Measurements from ENCODE around the gene ANKRD6. TPM values are rescaled to one million over a fixed set of nuclear protein-coding genes. Genes with fewer than 3 reads are reported as not detected.

Gene ANKRD6
- polyA plus RNA-seq, 1 donor from 2014 or later, result 6.6 TPM

DNA sequence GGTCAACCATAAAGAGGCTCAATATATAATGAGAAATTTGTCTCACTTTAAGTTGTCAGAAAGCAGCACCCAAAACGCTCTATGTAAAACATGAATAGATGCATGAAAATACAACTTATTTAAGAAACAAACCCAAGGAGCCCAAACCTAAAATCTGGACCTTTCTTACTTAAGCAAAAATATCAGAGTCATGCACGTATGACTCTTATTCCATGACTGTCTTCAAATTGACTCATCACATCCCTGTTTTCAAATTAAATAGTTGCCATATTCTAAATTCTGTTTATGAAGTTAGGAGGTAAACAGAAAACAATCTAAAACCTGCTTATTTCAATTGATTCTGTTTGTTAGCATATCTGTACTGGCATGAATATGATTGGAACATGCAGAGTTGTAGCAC is 42.1 kb downstream of the ANKRD6 start:
- Mint-ChIP-seq H3K36me3 (no peaks in the 10 kb centered on the region), H3K4me3 (peak overlapping the region in 1 of 4 donors; percentile 59), H3K9me3 (no peaks in the 10 kb centered on the region), H3K27me3 (no peaks in the 10 kb centered on the region), H3K4me1 (peaks cover 9 to 14% (median 9%) of the 10 kb centered on the region in 3 donors), H3K27ac (peak overlapping the region in 1 of 3 donors; percentile 45)

DNA sequence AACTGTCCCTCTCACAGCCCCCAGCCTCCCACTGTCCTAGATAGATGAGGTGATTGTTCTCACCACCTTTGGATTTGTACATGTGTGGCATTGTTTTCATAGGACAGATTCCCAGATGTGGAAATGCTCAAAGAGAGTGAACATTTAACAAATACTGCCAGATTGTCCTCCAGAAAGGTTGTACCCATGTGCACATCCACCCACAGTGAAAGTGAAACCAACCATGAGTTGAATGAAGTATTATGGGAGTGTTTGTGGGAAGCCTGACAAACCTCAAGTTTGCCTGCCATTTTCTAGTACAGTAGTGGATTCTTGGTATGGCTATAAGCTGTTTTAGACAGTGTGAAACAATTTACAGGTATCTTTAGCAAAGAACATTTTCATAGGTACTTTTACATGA is 42.7 kb downstream of the ANKRD6 start:
- peaks cover 9 to 14% (median 10%) of the 10 kb centered on the region in 3 donors for H3K4me1 Mint-ChIP-seq
- no peak overlapping the region for H3K27ac Mint-ChIP-seq
- no peaks in the 10 kb centered on the region for H3K27me3 Mint-ChIP-seq
- H3K36me3 Mint-ChIP-seq, result no peaks in the 10 kb centered on the region
- H3K9me3 Mint-ChIP-seq, result no peaks in the 10 kb centered on the region
- peak overlapping the region in 2 of 4 donors; percentile 25 to 55 for H3K4me3 Mint-ChIP-seq

DNA sequence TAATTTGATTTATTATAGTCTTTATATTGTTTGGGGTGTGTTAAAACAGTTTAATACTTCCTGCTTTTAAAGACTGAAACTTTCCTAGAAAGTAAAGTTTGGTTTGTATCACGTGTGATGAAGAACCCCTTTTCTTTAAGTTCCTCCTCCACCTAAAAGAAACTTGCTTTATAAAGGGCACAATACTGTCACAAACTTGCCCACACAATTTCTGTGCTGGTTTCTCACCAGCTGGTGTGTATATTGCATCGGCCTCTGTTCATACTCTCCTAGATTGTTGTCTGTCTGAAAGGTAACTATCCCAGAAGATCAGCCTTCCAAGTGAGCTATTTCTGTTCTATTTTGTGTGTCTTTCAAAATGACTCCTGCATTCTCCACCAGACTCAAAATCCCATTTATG is 46.9 kb downstream of the ANKRD6 start:
- Mint-ChIP-seq H3K36me3 (no peaks in the 10 kb centered on the region), H3K27ac (no peak overlapping the region), H3K9me3 (no peaks in the 10 kb centered on the region), H3K4me1 (peaks cover 6 to 10% (median 6%) of the 10 kb centered on the region in 3 donors), H3K4me3 (no peak overlapping the region), H3K27me3 (no peaks in the 10 kb centered on the region)

DNA sequence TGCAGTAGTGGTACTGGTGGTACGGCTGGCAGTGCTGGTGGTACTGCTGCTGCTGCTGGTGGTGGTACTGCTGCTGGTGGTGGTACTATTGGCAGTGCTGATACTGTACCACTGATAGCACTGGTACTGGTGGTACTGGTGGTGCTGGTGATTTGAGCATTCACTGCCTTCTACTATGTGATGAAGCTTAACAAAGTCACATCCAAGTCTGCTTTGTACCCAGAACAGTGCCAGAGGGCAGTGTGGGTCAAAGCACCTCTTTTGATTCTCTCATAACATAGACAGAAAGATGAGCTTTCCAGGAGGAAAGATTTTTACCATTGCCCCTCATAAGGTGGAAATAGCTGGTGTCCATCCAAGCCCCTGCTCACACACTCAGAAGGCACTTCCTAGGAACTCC is 48.7 kb downstream of the ANKRD6 start:
- Mint-ChIP-seq H3K36me3 (peaks cover 3% of the 10 kb centered on the region), H3K27me3 (peaks cover 1% of the 10 kb centered on the region), H3K9me3 (no peaks in the 10 kb centered on the region), H3K27ac (no peak overlapping the region), H3K4me1 (peaks cover 0 to 5% (median 0%) of the 10 kb centered on the region in 3 donors), H3K4me3 (no peak overlapping the region)

DNA sequence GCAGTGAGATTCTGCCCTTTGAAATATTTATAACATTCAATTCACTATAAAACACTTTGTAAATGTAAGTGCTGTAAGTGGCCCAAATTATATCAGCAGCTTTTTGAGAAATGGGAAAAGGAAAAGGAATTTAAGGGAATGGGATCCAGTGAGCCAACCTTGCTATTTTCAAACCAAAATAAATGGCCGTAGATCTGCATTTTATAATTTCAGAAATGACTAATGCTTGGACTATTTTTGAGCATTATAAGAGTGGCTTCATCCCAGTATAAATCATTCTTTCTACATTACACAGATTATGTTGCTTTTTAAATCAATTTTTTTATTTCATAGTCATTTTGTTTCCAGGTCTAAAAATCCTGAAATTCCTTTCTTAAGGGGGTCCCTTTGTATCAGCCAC is 49.2 kb downstream of the ANKRD6 start:
- Mint-ChIP-seq H3K36me3 (peaks cover 3% of the 10 kb centered on the region), H3K9me3 (no peaks in the 10 kb centered on the region), H3K4me1 (peaks cover 0 to 5% (median 0%) of the 10 kb centered on the region in 3 donors), H3K27me3 (peaks cover 1% of the 10 kb centered on the region), H3K4me3 (no peak overlapping the region), H3K27ac (no peak overlapping the region)

DNA sequence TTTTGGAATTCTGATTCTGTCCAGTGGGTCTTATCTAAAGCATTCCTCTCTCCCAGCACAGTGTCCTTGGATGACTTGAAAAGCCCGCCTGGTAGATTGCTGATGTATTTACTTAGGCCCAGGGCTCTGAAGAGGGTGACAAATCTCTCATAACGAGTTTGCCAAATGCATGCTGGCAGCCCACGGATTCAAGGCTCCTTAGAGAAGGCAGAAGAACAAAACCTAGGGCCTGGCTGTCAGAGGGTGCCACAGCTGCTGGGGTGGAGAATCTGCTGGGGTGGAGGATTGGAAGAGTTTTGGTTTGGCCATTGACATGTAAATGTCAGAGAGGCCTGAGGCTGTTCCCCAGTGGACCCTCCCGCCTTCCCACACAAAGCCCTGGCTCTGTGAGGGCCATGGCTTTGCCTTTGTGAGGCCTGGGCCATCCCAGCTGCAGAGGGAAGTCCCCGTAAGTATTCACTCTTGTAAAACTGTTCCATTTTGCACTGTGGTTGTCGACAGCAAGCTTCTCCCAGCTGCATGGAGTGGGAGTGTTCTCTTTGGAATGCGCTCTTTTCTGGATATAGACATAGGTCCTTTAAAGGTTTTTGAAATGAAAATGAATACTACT is 50.3 kb downstream of the ANKRD6 start:
- Mint-ChIP-seq H3K27ac (no peak overlapping the region), H3K27me3 (peaks cover 1% of the 10 kb centered on the region), H3K36me3 (peaks cover 3% of the 10 kb centered on the region), H3K4me1 (peaks cover 0 to 5% (median 0%) of the 10 kb centered on the region in 3 donors), H3K4me3 (no peak overlapping the region), H3K9me3 (no peaks in the 10 kb centered on the region)

DNA sequence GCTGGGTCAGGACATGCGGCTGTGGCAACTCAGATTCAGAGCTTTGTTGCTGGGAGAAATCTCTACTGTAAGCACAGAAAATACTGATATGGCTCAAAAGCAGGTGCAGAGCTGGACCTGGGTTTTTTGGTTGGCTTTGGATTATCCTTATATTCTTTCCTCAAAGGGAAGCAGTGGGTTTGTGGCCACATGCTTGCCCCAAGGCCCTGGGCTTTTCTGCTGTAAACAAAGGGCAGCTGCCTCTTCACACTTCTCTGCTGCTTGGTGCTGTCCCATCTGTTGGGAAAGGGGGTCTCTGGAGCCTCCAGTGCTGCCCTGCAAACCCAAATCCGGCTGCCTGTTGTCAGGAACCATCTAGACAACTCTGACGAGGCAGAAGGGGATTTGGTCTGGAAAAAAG is 52.4 kb downstream of the ANKRD6 start:
- Mint-ChIP-seq H3K4me1 (no peaks in the 10 kb centered on the region), H3K9me3 (no peaks in the 10 kb centered on the region), H3K27ac (no peak overlapping the region), H3K4me3 (no peak overlapping the region), H3K36me3 (peaks cover 3% of the 10 kb centered on the region), H3K27me3 (peaks cover 1% of the 10 kb centered on the region)

DNA sequence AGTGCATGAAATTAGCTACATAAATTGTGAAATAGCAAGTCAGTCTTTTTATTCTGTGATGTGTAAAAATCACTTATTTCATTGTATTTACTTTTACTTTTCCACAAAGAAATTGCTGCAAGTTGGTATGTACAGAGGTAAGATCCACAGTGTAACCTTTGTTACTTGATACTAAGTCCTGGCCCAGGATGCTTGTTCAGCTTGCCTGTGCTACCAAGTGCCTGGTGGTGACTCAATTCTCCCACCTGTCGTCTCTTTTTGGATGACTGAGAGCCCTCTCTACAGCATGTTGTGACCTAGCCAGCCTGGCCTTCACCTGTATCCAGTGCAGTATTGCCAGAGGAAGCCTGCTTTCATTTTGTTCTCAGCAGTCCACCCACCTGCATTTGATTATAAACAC is 54.9 kb downstream of the ANKRD6 start:
- Mint-ChIP-seq H3K27me3 (peaks cover 1% of the 10 kb centered on the region), H3K4me3 (no peak overlapping the region), H3K36me3 (peaks cover 5% of the 10 kb centered on the region), H3K4me1 (no peaks in the 10 kb centered on the region), H3K9me3 (no peaks in the 10 kb centered on the region), H3K27ac (peak overlapping the region in 1 of 3 donors; percentile 31)

DNA sequence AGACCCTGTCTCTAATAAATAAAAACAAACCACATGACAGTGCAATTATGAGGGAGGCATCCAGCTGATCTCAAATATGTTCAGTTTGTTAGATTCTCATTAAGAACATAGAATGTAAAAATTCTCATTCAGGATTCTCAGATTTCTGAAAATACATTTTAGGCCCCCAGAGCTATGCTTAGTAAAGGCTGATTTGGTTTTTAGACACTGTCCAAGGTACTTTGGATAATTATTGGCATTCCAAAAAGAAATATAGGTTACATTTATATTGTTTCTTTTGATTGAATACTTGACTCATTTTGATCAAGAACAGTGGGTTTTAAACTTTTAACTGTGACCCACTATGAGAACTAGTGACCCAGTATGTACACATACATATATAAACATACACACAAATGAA is 55.5 kb downstream of the ANKRD6 start:
- H3K36me3 Mint-ChIP-seq, result peaks cover 5% of the 10 kb centered on the region
- H3K4me1 Mint-ChIP-seq, result no peaks in the 10 kb centered on the region
- H3K9me3 Mint-ChIP-seq, result no peaks in the 10 kb centered on the region
- peaks cover 1% of the 10 kb centered on the region for H3K27me3 Mint-ChIP-seq
- H3K27ac Mint-ChIP-seq, result no peak overlapping the region
- H3K4me3 Mint-ChIP-seq, result no peak overlapping the region

DNA sequence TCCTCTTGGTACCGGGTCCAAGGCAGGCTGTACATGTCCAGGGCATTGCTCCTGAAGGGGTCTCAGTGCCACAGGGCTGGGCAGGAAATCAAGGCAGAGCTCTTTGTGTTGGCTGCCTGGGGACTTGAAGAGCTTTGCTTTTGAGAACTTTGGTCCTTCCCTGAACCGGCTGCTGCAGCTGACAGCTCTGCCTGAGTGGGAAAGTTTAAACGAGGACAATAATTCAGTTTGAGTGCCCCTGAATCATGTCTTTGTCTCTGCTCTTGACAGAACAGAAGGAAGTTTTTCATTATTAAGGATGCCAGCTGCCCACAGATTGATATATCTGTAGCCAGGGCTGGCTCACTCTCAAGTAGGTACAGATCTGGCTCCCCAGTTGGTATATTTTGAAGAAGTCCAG is 56.1 kb downstream of the ANKRD6 start:
- H3K4me3 Mint-ChIP-seq, result no peak overlapping the region
- H3K4me1 Mint-ChIP-seq, result peaks cover 0 to 4% (median 0%) of the 10 kb centered on the region in 3 donors
- no peak overlapping the region for H3K27ac Mint-ChIP-seq
- no peaks in the 10 kb centered on the region for H3K9me3 Mint-ChIP-seq
- H3K36me3 Mint-ChIP-seq, result peaks cover 5% of the 10 kb centered on the region
- H3K27me3 Mint-ChIP-seq, result peaks cover 1% of the 10 kb centered on the region

DNA sequence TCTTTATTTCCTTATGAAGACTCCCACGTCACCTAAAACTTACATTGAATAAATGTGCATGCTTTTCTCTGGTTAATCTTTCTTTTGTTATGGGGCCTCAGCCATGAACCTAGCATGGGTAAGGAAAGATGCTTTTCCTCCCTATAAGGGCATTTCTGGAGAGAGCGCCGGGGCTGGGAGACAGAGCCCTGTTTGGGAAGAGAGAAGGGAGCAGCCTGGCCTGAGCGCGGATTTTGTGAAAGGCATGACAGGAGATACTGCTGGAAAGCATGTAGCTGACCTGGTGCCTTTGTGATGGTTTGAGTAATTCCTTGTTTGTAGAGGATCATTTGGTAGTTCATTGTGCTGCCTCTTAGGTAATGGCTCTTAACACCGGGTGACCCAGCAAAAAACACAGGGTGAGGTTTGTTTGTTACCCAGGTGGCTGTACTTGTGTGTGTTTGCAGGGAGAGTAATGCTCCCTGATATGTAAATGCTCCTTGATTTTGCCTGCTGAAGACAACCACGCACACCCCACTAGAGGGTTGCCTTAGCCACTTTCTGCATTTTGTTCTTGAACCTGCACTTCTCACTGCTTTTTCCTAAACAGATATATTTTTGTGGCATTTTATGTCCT is 59.2 kb downstream of the ANKRD6 start:
- Mint-ChIP-seq H3K36me3 (peaks cover 2% of the 10 kb centered on the region), H3K4me3 (no peak overlapping the region), H3K9me3 (no peaks in the 10 kb centered on the region), H3K27me3 (peaks cover 2% of the 10 kb centered on the region), H3K27ac (no peak overlapping the region), H3K4me1 (peaks cover 0 to 5% (median 0%) of the 10 kb centered on the region in 3 donors)

DNA sequence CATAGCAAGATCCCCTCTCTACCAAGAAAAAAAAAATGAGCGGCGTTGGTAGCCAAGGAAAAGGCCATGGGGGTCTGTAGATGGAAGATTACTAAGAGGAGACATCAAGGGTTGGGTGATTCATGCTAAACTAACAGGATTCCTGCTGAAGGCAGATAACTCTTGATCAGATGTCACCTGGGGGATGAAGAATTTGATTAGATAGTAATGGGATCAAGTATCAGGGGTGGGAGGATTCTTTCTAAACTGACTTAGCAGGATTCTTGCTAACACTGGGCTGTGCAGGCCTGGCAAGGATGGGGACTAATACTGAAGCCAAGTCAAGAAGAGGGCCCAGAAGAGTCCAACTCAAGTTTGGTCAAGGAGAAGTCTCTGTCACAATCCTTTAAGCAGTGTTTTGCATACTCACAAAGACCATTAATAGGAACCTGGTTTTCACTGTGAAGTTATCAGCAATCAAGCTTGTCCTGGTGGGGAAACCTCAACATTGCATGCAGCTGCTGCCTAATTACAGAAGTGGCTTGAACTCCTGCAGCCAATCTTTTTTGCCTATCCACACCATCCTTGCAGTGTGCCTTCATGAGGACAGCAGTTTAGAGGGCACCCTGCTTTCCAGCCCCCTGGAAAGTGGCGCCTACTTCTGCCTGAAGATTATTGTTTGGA is 61.3 kb downstream of the ANKRD6 start:
- Mint-ChIP-seq H3K36me3 (peaks cover 2% of the 10 kb centered on the region), H3K9me3 (peaks cover 0 to 2% (median 0%) of the 10 kb centered on the region in 3 donors), H3K4me3 (no peak overlapping the region), H3K27me3 (peaks cover 2% of the 10 kb centered on the region), H3K27ac (no peak overlapping the region), H3K4me1 (peaks cover 0 to 5% (median 0%) of the 10 kb centered on the region in 3 donors)

DNA sequence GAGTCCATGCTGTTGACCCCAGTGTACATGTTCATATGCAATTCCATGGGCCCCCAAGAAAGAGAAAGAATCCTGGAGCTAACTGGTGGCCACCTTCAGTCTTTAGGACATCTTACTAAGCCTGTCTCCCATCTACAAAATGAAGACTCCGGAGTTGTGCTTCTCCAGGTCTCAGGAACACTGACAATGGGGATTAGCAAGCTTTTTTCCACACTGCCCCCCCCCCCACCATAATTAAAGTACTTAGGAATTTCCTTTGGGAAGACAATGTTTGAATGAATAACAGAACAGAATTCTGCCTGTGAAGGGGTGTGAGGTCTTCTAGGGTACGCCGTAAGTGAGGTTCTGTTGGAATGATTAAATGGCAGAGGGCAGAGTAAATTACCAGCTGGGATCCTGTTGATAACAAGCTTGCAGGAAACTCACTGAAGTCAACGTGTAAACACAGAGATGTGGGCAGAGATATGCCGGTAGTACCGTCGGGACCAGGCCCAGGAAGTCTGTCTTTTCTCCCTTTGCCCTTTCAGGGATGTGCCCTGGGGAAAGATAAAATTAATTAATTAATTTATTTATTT is 63.1 kb downstream of the ANKRD6 start:
- peaks cover 0 to 2% (median 0%) of the 10 kb centered on the region in 3 donors for H3K9me3 Mint-ChIP-seq
- H3K4me3 Mint-ChIP-seq, result no peak overlapping the region
- peaks cover 2% of the 10 kb centered on the region for H3K36me3 Mint-ChIP-seq
- H3K27me3 Mint-ChIP-seq, result peaks cover 2% of the 10 kb centered on the region
- peaks cover 0 to 5% (median 0%) of the 10 kb centered on the region in 3 donors for H3K4me1 Mint-ChIP-seq
- H3K27ac Mint-ChIP-seq, result no peak overlapping the region

DNA sequence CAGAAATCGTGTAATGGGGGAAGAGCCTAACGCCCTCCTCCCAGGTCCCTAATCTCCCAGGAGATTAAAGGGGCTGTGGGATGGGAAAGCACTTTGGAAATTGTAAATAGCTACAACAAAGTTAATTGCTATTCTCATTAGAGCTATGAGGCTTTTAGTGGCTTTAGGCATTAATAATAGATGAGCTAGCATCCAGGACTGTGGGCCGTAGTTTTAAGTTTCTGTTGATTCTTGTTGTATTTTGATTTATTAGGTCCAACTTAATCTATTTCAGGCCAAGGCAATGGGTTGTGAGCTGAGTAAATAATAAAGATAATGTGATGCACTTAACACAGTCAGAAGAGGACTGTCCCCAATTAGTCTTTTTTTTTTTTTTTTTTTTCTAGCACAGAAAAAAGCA is 67.7 kb downstream of the ANKRD6 start:
- peaks cover 0 to 2% (median 0%) of the 10 kb centered on the region in 3 donors for H3K9me3 Mint-ChIP-seq
- H3K27ac Mint-ChIP-seq, result no peak overlapping the region
- no peak overlapping the region for H3K4me3 Mint-ChIP-seq
- no peaks in the 10 kb centered on the region for H3K4me1 Mint-ChIP-seq
- H3K36me3 Mint-ChIP-seq, result peaks cover 1% of the 10 kb centered on the region
- H3K27me3 Mint-ChIP-seq, result peaks cover 4% of the 10 kb centered on the region

DNA sequence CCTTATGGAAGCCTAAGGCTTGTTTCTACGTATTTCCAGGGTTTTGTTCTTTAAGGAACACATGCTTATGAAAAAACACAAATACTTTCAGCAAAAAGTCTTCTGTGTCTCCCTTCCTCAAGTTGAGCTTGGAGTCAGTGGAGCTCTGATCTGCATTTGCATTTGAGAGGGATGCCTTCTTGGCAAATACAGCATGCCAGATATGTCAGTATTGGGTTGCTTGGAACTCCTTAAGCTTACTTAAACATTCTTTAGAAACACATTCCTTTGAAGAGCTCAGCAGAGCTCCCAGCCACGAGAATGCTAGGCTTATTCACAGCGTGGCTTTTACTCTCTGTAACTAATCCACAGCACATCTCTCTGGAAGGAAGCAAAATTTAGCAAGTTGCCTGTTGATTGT is 68.3 kb downstream of the ANKRD6 start:
- Mint-ChIP-seq H3K9me3 (peaks cover 0 to 2% (median 0%) of the 10 kb centered on the region in 3 donors), H3K27me3 (peaks cover 3% of the 10 kb centered on the region), H3K27ac (peak overlapping the region in 1 of 3 donors; percentile 5), H3K4me1 (no peaks in the 10 kb centered on the region), H3K4me3 (no peak overlapping the region), H3K36me3 (peaks cover 1% of the 10 kb centered on the region)

Data from IgD-negative memory B cell (primary cell).